ENCODE measurements around the gene TMEM255B. TPM values are rescaled to one million over a fixed set of nuclear protein-coding genes. Genes with fewer than 3 reads are reported as not detected.

TMEM255B gene
- total RNA-seq, 1 experiment from 2014 or later = 4.7 TPM

- ChIA-PET CTCF (interaction anchor here (0.8 to 0.9 kb wide), 2 partner anchors 12 to 66 kb away, joined by 3 read pairs; no protein-coding TSS in a partner anchor), POLR2A (no interaction called here)
- Mint-ChIP-seq H3K9me3 (peaks cover 11% of the 10 kb centered on the region), H3K4me3 (no peak overlapping the region), H3K27me3 (ENCODE audit: low read depth) (no peaks in the 10 kb centered on the region), H3K27ac (no peak overlapping the region), H3K36me3 (peaks cover 2% of the 10 kb centered on the region; the same call in 1 of the 2 replicates), H3K4me1 (peaks cover under 1% of the 10 kb centered on the region; the same call in 1 of the 2 replicates)
- TF ChIP-seq, protein P1, sequence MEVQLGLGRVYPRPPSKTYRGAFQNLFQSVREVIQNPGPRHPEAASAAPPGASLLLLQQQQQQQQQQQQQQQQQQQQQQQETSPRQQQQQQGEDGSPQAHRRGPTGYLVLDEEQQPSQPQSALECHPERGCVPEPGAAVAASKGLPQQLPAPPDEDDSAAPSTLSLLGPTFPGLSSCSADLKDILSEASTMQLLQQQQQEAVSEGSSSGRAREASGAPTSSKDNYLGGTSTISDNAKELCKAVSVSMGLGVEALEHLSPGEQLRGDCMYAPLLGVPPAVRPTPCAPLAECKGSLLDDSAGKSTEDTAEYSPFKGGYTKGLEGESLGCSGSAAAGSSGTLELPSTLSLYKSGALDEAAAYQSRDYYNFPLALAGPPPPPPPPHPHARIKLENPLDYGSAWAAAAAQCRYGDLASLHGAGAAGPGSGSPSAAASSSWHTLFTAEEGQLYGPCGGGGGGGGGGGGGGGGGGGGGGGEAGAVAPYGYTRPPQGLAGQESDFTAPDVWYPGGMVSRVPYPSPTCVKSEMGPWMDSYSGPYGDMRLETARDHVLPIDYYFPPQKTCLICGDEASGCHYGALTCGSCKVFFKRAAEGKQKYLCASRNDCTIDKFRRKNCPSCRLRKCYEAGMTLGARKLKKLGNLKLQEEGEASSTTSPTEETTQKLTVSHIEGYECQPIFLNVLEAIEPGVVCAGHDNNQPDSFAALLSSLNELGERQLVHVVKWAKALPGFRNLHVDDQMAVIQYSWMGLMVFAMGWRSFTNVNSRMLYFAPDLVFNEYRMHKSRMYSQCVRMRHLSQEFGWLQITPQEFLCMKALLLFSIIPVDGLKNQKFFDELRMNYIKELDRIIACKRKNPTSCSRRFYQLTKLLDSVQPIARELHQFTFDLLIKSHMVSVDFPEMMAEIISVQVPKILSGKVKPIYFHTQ (CRISPR knock-in tag; IDR thresholded peaks at IDR 0.05) = no peak
- TF ChIP-seq RELA (CRISPR knock-in tag; IDR thresholded peaks at IDR 0.05; ENCODE audit: borderline replicate concordance) (no peak), KAT7 (CRISPR knock-in tag; IDR thresholded peaks at IDR 0.05; ENCODE audit: borderline replicate concordance) (no peak), ESRRA (CRISPR knock-in tag; IDR thresholded peaks at IDR 0.05; ENCODE audit: borderline replicate concordance) (no peak), MLX (CRISPR knock-in tag; IDR thresholded peaks at IDR 0.05) (no peak), IRF1 (CRISPR knock-in tag; IDR thresholded peaks at IDR 0.05) (no peak), ATF2 (CRISPR knock-in tag; IDR thresholded peaks at IDR 0.05; ENCODE audit: borderline replicate concordance, low read depth) (no peak), SOX15 (CRISPR knock-in tag; IDR thresholded peaks at IDR 0.05) (no peak), EMX1 (CRISPR knock-in tag; IDR thresholded peaks at IDR 0.05) (no peak), ZNF416 (CRISPR knock-in tag; IDR thresholded peaks at IDR 0.05) (no peak), TEAD1 (CRISPR knock-in tag; IDR thresholded peaks at IDR 0.05) (no peak), ETV6 (CRISPR knock-in tag; IDR thresholded peaks at IDR 0.05) (no peak), CTCF (IDR thresholded peaks at IDR 0.05) (no peak), TP53 (CRISPR knock-in tag; IDR thresholded peaks at IDR 0.05) (no peak), RORB (CRISPR knock-in tag; IDR thresholded peaks at IDR 0.05) (no peak), ZNF671 (CRISPR knock-in tag; IDR thresholded peaks at IDR 0.05) (no peak), ZNF281 (CRISPR knock-in tag; IDR thresholded peaks at IDR 0.05) (no peak), HMGXB4 (CRISPR knock-in tag; IDR thresholded peaks at IDR 0.05) (no peak)
- TF ChIP-seq, protein P2, sequence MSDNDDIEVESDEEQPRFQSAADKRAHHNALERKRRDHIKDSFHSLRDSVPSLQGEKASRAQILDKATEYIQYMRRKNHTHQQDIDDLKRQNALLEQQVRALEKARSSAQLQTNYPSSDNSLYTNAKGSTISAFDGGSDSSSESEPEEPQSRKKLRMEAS (CRISPR knock-in tag; IDR thresholded peaks at IDR 0.05) = no peak
- no peak for ATAC-seq
- no peak for DNase-seq (ENCODE audit: low spot score)
Measured at GRCh38 chr13:113736258-113736731, 22.7 kb upstream of the TMEM255B start.
